ENCODE data around the gene PDE4D. TPM values are rescaled to one million over a fixed set of nuclear protein-coding genes. Genes with fewer than 3 reads are reported as not detected.

Gene PDE4D
- total RNA-seq, 1 experiment from 2014 or later: 2.4 TPM

GRCh38 chr5:59179704-59180103, 713.8 kb downstream of the PDE4D start:
- Histone ChIP-seq H3K4me3 (ENCODE audit: low read depth in 2 of 2, low read length in 2 of 2) (no peak overlapping the region), H3K36me3 (ENCODE audit: control insufficient read depth, insufficient read depth, low read length) (no peaks in the 10 kb centered on the region), H3K4me1 (ENCODE audit: control insufficient read depth, insufficient read depth, low read length) (no peaks in the 10 kb centered on the region), H3K9me3 (ENCODE audit: control insufficient read depth, insufficient read depth, low read depth, low read length) (no peaks in the 10 kb centered on the region), H3K27me3 (ENCODE audit: control insufficient read depth, insufficient read depth, low read length) (0 out of 2 replicates have a peak, but pooled peaks cover 2% of the 10 kb centered on the region), H3K27ac (ENCODE audit: low read length) (no peak overlapping the region)
- BruUV-seq (replicated peaks): no TSS peak
- ChIA-PET CTCF (no interaction called here), POLR2A (no interaction called here)
- intact Hi-C loops (cut with micrococcal nuclease; ENCODE audit: unreplicated experiment) (loop anchor here (10.0 kb wide), 1 partner anchor 145 kb away; no protein-coding TSS in a partner anchor), in situ Hi-C loops (cut with HindIII; ENCODE audit: low pct_unique_long_range_greater_than_20kb, low sequenced_read_pairs) (no loop called here)
- no peak for TF ChIP-seq REST (IDR thresholded peaks at IDR 0.05; ENCODE audit: insufficient read depth in 1 of 2, low read depth in 2 of 2, low read length in 1 of 2)
- no peak for TF ChIP-seq POLR2AphosphoS5 (IDR thresholded peaks at IDR 0.05; ENCODE audit: low read depth, low read length)
- TF ChIP-seq TCF7L2 (IDR thresholded peaks at IDR 0.05; ENCODE audit: low read depth, low read length): no peak
- TF ChIP-seq CTCF (IDR thresholded peaks at IDR 0.05): no peak
- DNase-seq (ENCODE audit: low read depth, low spot score): no peak
- ATAC-seq: no peak

- in situ Hi-C loops (cut with HindIII; ENCODE audit: low pct_unique_long_range_greater_than_20kb, low sequenced_read_pairs): no loop called here
Observed at GRCh38 chr5:59178482-59178881, 715.0 kb downstream of the PDE4D start.

GRCh38 chr5:59178071-59178470, 715.5 kb downstream of the PDE4D start:
- CTCF ChIA-PET: no interaction called here
- TF ChIP-seq REST (IDR thresholded peaks at IDR 0.05; ENCODE audit: insufficient read depth in 1 of 2, low read depth in 2 of 2, low read length in 1 of 2) (no peak), TCF7L2 (IDR thresholded peaks at IDR 0.05; ENCODE audit: low read depth, low read length) (no peak), CTCF (IDR thresholded peaks at IDR 0.05) (no peak), SIN3A (IDR thresholded peaks at IDR 0.05; ENCODE audit: borderline replicate concordance, insufficient read depth, low read depth, low read length) (no peak), POLR2AphosphoS5 (IDR thresholded peaks at IDR 0.05; ENCODE audit: low read depth, low read length) (no peak)
- H3K9me3 ChIP-seq (ENCODE audit: control insufficient read depth, insufficient read depth, low read depth, low read length): no peaks in the 10 kb centered on the region
- ATAC-seq (no peak), DNase-seq (ENCODE audit: low read depth, low spot score) (no peak)
- POLR2A ChIA-PET: no interaction called here
- no peaks in the 10 kb centered on the region for H3K27me3 ChIP-seq (ENCODE audit: control insufficient read depth, insufficient read depth, low read length)
- intact Hi-C loops (cut with micrococcal nuclease; ENCODE audit: unreplicated experiment): loop anchor here (10.0 kb wide), 1 partner anchor 143 kb away; no protein-coding TSS in a partner anchor
- no peaks in the 10 kb centered on the region for H3K4me1 ChIP-seq (ENCODE audit: control insufficient read depth, insufficient read depth, low read length)
- no peak overlapping the region for H3K27ac ChIP-seq (ENCODE audit: low read length)
- no peaks in the 10 kb centered on the region for H3K36me3 ChIP-seq (ENCODE audit: control insufficient read depth, insufficient read depth, low read length)
- BruUV-seq (replicated peaks): no TSS peak
- in situ Hi-C loops (cut with HindIII; ENCODE audit: low pct_unique_long_range_greater_than_20kb, low sequenced_read_pairs): no loop called here
- H3K4me3 ChIP-seq (ENCODE audit: low read depth in 2 of 2, low read length in 2 of 2): no peak overlapping the region

More at GRCh38 chr5:59178482-59178881, 715.0 kb downstream of the PDE4D start:
- no peaks in the 10 kb centered on the region for H3K4me1 ChIP-seq (ENCODE audit: control insufficient read depth, insufficient read depth, low read length)
- H3K27me3 ChIP-seq (ENCODE audit: control insufficient read depth, insufficient read depth, low read length): no peaks in the 10 kb centered on the region
- H3K36me3 ChIP-seq (ENCODE audit: control insufficient read depth, insufficient read depth, low read length): no peaks in the 10 kb centered on the region
- no peak overlapping the region for H3K27ac ChIP-seq (ENCODE audit: low read length)
- no peak overlapping the region for H3K4me3 ChIP-seq (ENCODE audit: low read depth in 2 of 2, low read length in 2 of 2)
- TF ChIP-seq SIN3A (IDR thresholded peaks at IDR 0.05; ENCODE audit: borderline replicate concordance, insufficient read depth, low read depth, low read length): no peak
- DNase-seq (ENCODE audit: low read depth, low spot score): no peak
- no TSS peak for BruUV-seq (replicated peaks)
- H3K9me3 ChIP-seq (ENCODE audit: control insufficient read depth, insufficient read depth, low read depth, low read length): no peaks in the 10 kb centered on the region
- ChIA-PET CTCF (no interaction called here), POLR2A (no interaction called here)
- intact Hi-C loops (cut with micrococcal nuclease; ENCODE audit: unreplicated experiment): loop anchor here (10.0 kb wide), 1 partner anchor 144 kb away; no protein-coding TSS in a partner anchor
- ATAC-seq: no peak
